ENCODE measurements around the gene DCLK2. TPM values are rescaled to one million over a fixed set of nuclear protein-coding genes. Genes with fewer than 3 reads are reported as not detected.

DCLK2 gene
- polyA plus RNA-seq, 1 of the 3 experiments (the other 2 are of a cell fraction) = 10.1 TPM

DNA sequence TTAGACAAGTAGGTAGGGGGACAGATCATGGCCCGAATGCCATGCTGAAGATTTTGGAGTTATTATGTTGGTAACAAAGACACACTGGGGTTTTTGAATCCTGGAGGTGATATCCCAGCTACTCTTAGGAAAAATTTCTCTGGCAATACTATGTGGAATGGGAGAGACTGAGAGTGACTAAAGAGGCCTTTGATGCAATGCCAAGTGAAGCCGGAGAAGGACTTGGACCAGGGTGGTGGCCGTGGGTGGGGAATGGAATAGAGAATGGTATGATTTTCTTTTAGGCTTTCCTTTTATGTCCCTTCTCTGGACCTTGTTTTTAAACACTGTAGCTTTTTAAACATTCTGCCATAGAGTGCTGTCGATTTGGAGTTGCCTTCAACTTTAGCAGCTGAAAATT lies 141.6 kb downstream of the DCLK2 start:
- Histone ChIP-seq H3K36me3 (replicated peaks in 1 of 2; ENCODE audit: control insufficient read depth in 1 of 2, insufficient read depth in 2 of 2, low read length in 1 of 2) (peaks cover 0 to 32% of the 10 kb centered on the region in 2 experiments), H3K4me3 (ENCODE audit: low read depth in 2 of 2, low read length in 1 of 2) (no peak overlapping the region), H3K4me1 (ENCODE audit: control insufficient read depth in 1 of 2, insufficient read depth in 2 of 2, low read depth in 1 of 2, low read length in 1 of 2) (peaks cover 0 to 20% of the 10 kb centered on the region in 2 experiments; a peak in 2 of 4 replicates), H3F3A (replicated peaks; ENCODE audit: insufficient read depth) (peaks cover 32% of the 10 kb centered on the region), H3K9me3 (no peaks in the 10 kb centered on the region), H2AFZ (ENCODE audit: low read depth) (no peak overlapping the region), H3K9ac (no peak overlapping the region), H3K27me3 (ENCODE audit: insufficient read depth) (no peaks in the 10 kb centered on the region), H3K9me2 (no peaks in the 10 kb centered on the region), H3K79me2 (ENCODE audit: insufficient read depth) (peaks cover 5% of the 10 kb centered on the region; the same call in 1 of the 2 replicates), H3K27ac (ENCODE audit: low read depth in 2 of 2, low read length in 1 of 2) (peak overlapping the region in 1 of 2 experiments; percentile 23; a peak in 1 of 4 replicates), H4K20me1 (ENCODE audit: insufficient read depth) (no peaks in the 10 kb centered on the region), H3K4me2 (no peak overlapping the region)
- ChIA-PET POLR2A (no interaction called here), CTCF (interaction anchor here (1.4 to 4.2 kb wide), 3 partner anchors 11 to 23 kb away, joined by 3 to 20 read pairs (median 18); no protein-coding TSS in a partner anchor)
- TF ChIP-seq TAF1 (IDR thresholded peaks at IDR 0.05; ENCODE audit: borderline replicate concordance, low read depth, low read length) = no peak
- TF ChIP-seq YY1 (IDR thresholded peaks at IDR 0.05; ENCODE audit: low read depth) = no peak
- TF ChIP-seq, protein P1, sequence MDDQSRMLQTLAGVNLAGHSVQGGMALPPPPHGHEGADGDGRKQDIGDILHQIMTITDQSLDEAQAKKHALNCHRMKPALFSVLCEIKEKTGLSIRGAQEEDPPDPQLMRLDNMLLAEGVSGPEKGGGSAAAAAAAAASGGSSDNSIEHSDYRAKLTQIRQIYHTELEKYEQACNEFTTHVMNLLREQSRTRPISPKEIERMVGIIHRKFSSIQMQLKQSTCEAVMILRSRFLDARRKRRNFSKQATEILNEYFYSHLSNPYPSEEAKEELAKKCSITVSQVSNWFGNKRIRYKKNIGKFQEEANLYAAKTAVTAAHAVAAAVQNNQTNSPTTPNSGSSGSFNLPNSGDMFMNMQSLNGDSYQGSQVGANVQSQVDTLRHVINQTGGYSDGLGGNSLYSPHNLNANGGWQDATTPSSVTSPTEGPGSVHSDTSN (IDR thresholded peaks at IDR 0.05) = no peak
- TF ChIP-seq SMC3 (IDR thresholded peaks at IDR 0.05; ENCODE audit: low read depth, low read length) = no peak
- no peak for TF ChIP-seq RCOR1 (IDR thresholded peaks at IDR 0.05; ENCODE audit: low read length)
- no peak for TF ChIP-seq FOXM1 (IDR thresholded peaks at IDR 0.05; ENCODE audit: low read depth)
- TF ChIP-seq, protein P2, sequence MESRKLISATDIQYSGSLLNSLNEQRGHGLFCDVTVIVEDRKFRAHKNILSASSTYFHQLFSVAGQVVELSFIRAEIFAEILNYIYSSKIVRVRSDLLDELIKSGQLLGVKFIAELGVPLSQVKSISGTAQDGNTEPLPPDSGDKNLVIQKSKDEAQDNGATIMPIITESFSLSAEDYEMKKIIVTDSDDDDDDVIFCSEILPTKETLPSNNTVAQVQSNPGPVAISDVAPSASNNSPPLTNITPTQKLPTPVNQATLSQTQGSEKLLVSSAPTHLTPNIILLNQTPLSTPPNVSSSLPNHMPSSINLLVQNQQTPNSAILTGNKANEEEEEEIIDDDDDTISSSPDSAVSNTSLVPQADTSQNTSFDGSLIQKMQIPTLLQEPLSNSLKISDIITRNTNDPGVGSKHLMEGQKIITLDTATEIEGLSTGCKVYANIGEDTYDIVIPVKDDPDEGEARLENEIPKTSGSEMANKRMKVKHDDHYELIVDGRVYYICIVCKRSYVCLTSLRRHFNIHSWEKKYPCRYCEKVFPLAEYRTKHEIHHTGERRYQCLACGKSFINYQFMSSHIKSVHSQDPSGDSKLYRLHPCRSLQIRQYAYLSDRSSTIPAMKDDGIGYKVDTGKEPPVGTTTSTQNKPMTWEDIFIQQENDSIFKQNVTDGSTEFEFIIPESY (IDR thresholded peaks at IDR 0.05; ENCODE audit: borderline replicate concordance, low read depth) = no peak
- no peak for TF ChIP-seq EZH2phosphoT487 (IDR thresholded peaks at IDR 0.05; ENCODE audit: borderline replicate concordance, low read depth)
- no peak for TF ChIP-seq EP300 (IDR thresholded peaks at IDR 0.05; ENCODE audit: borderline replicate concordance in 1 of 2, low read depth in 1 of 2, low read length in 1 of 2)
- TF ChIP-seq NRF1 (IDR thresholded peaks at IDR 0.05; ENCODE audit: low read depth, low read length) = no peak
- DNase-seq = no peak
- WGBS (ENCODE audit: low lambda C conversion rate) = 75% methylated on average over 4 of the region's 4 CpGs

DNA sequence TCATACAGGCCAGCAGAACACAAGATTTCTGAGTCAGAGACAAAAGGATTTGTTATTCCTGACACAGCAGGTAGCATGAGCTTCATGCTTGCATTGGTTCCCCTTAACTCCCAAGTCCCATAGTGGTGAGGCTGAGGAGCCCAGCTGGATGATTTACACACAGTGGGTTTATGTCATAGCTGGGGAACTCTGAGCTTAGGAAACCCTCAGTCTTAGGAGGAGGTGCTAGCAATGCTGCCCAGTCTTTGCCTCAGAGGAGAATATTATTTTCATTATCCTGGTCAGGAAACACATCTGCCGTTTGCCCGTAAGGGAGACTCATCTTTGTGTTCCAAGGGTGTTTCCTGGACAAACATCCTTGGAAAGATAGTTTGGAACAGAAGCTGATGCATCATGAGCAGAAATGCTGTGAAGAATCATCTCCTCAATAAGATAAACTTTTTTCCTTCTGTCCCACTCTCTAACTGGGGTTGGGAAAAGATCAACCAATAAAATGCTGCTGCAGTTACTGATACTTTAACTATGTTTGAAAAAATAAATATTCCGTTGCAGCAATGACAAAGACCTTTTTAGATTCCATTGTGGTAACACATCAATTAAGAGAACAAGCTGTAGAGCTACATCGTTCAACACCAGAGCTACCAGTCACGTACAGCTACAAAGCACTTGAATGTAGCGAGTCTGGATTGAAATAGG lies 146.8 kb downstream of the DCLK2 start:
- H4K20me1 ChIP-seq (ENCODE audit: insufficient read depth) = no peaks in the 10 kb centered on the region
- H3F3A ChIP-seq (replicated peaks; ENCODE audit: insufficient read depth) = peaks cover 43% of the 10 kb centered on the region
- no peaks in the 10 kb centered on the region for H3K9me3 ChIP-seq
- peaks cover 9 to 29% of the 10 kb centered on the region in 2 experiments; a peak in 3 of 4 replicates for H3K4me1 ChIP-seq (ENCODE audit: control insufficient read depth in 1 of 2, insufficient read depth in 2 of 2, low read depth in 1 of 2, low read length in 1 of 2)
- H3K4me3 ChIP-seq (ENCODE audit: low read depth in 2 of 2, low read length in 1 of 2) = peak overlapping the region in 1 of 2 experiments; percentile 48; a peak in 2 of 4 replicates
- no peaks in the 10 kb centered on the region for H3K27me3 ChIP-seq (ENCODE audit: insufficient read depth)
- peak overlapping the region; percentile 61 for H3K4me2 ChIP-seq
- H3K27ac ChIP-seq (ENCODE audit: low read depth in 2 of 2, low read length in 1 of 2) = peak overlapping the region; percentile 69 to 90
- 0 out of 2 replicates have a peak, but pooled peaks cover 3% of the 10 kb centered on the region for H3K79me2 ChIP-seq (ENCODE audit: insufficient read depth)
- CTCF ChIA-PET = interaction anchor here (1.4 kb wide), 1 partner anchor 18 kb away, joined by 11 read pairs; no protein-coding TSS in a partner anchor
- whole genome bisulfite sequencing (ENCODE audit: low lambda C conversion rate) = 11% methylated on average over 6 of the region's 6 CpGs
- no peak for DNase-seq
- no peaks in the 10 kb centered on the region for H3K9me2 ChIP-seq
- H3K36me3 ChIP-seq (replicated peaks in 1 of 2; ENCODE audit: control insufficient read depth in 1 of 2, insufficient read depth in 2 of 2, low read length in 1 of 2) = peaks cover 10 to 35% of the 10 kb centered on the region in 2 experiments
- H3K9ac ChIP-seq = peak overlapping the region; percentile 47
- POLR2A ChIA-PET = no interaction called here
- H2AFZ ChIP-seq (ENCODE audit: low read depth) = peak overlapping the region; percentile 2; the same call in 1 of the 2 replicates
- TF ChIP-seq JUND (IDR thresholded peaks at IDR 0.05) (0 out of 2 replicates have a peak, but pooled peaks have one; percentile 2), TCF12 (IDR thresholded peaks at IDR 0.05) (peak; percentile 43), NRF1 (IDR thresholded peaks at IDR 0.05; ENCODE audit: low read depth, low read length) (no peak), RCOR1 (IDR thresholded peaks at IDR 0.05; ENCODE audit: low read length) (no peak), TEAD4 (IDR thresholded peaks at IDR 0.05; ENCODE audit: borderline replicate concordance, insufficient read depth) (no peak), SMC3 (IDR thresholded peaks at IDR 0.05; ENCODE audit: low read depth, low read length) (no peak), FOSL2 (IDR thresholded peaks at IDR 0.05; ENCODE audit: borderline replicate concordance, low read depth) (0 out of 2 replicates have a peak, but pooled peaks have one; percentile 7), GABPA (IDR thresholded peaks at IDR 0.05; ENCODE audit: low read depth) (no peak), FOXJ3 (CRISPR knock-in tag; IDR thresholded peaks at IDR 0.05) (no peak), EP300 (IDR thresholded peaks at IDR 0.05; ENCODE audit: borderline replicate concordance in 1 of 2, low read depth in 1 of 2, low read length in 1 of 2) (peak in 1 of 2 experiments; percentile 42; a peak in 2 of 4 replicates), YY1 (IDR thresholded peaks at IDR 0.05; ENCODE audit: low read depth) (no peak)
- TF ChIP-seq, protein P3, sequence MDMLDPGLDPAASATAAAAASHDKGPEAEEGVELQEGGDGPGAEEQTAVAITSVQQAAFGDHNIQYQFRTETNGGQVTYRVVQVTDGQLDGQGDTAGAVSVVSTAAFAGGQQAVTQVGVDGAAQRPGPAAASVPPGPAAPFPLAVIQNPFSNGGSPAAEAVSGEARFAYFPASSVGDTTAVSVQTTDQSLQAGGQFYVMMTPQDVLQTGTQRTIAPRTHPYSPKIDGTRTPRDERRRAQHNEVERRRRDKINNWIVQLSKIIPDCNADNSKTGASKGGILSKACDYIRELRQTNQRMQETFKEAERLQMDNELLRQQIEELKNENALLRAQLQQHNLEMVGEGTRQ (IDR thresholded peaks at IDR 0.05; ENCODE audit: borderline replicate concordance, low read depth, low read length) = no peak
- TF ChIP-seq, protein P1 (IDR thresholded peaks at IDR 0.05) = no peak
- TF ChIP-seq, protein P4, sequence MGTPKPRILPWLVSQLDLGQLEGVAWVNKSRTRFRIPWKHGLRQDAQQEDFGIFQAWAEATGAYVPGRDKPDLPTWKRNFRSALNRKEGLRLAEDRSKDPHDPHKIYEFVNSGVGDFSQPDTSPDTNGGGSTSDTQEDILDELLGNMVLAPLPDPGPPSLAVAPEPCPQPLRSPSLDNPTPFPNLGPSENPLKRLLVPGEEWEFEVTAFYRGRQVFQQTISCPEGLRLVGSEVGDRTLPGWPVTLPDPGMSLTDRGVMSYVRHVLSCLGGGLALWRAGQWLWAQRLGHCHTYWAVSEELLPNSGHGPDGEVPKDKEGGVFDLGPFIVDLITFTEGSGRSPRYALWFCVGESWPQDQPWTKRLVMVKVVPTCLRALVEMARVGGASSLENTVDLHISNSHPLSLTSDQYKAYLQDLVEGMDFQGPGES (IDR thresholded peaks at IDR 0.05; ENCODE audit: low read depth, low read length) = no peak

All from SK-N-SH (cell line).